ENCODE measurements around the gene TUBB4A.

Gene TUBB4A

DNA sequence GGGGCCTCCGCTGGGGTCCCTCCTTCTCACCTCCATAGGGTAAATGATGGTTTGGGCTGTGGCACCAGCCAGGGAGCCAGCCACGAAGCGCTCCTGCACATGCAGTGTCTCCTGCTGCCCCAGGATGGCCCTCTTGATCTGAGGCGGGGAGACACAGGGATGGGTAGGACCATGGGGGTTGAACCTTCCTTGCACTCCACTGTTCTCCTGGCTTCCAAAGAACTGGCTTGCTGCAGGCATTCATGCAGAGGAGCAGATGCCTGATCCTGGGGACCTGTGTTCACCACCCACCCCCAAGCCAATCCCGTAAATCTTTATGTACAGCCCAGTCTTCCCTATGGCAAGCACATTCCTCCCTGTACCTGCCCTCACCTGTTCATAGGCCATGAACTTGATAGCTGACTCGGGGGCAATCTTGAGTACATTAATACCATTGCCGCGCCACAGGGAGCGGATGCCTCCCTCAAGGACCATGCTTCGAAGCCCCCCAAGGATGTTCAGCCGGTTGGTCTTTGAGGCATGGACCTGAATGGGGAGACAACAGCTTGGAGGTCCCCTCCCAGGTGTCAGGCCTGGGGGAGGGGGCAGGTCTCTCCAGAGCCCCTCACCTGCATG lies 48.1 kb downstream of the TUBB4A start:
- TF ChIP-seq MYC (IDR thresholded peaks at IDR 0.05; ENCODE audit: low read depth, low read length) = no peak
- no peak overlapping the region for H3K4me3 ChIP-seq (ENCODE audit: low read depth, low read length)

GRCh38 chr19:6452899-6453298 lies 49.2 kb downstream of the TUBB4A start:
- H3K4me3 ChIP-seq (ENCODE audit: low read depth, low read length) = no peak overlapping the region
- TF ChIP-seq, protein P1, sequence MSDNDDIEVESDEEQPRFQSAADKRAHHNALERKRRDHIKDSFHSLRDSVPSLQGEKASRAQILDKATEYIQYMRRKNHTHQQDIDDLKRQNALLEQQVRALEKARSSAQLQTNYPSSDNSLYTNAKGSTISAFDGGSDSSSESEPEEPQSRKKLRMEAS (IDR thresholded peaks at IDR 0.05; ENCODE audit: low read depth, low read length) = no peak
- DNase-seq (ENCODE audit: low read depth) = no peak

More for the DNA sequence above, 48.1 kb downstream of the TUBB4A start:
- DNase-seq (ENCODE audit: low read depth) = peak; percentile 10

- no peak for DNase-seq (ENCODE audit: low read depth)
- TF ChIP-seq, protein P1 (IDR thresholded peaks at IDR 0.05; ENCODE audit: low read depth, low read length) = no peak
- H3K4me3 ChIP-seq (ENCODE audit: low read depth, low read length) = no peak overlapping the region
Observed at GRCh38 chr19:6452223-6452614, 49.9 kb downstream of the TUBB4A start.

DNA sequence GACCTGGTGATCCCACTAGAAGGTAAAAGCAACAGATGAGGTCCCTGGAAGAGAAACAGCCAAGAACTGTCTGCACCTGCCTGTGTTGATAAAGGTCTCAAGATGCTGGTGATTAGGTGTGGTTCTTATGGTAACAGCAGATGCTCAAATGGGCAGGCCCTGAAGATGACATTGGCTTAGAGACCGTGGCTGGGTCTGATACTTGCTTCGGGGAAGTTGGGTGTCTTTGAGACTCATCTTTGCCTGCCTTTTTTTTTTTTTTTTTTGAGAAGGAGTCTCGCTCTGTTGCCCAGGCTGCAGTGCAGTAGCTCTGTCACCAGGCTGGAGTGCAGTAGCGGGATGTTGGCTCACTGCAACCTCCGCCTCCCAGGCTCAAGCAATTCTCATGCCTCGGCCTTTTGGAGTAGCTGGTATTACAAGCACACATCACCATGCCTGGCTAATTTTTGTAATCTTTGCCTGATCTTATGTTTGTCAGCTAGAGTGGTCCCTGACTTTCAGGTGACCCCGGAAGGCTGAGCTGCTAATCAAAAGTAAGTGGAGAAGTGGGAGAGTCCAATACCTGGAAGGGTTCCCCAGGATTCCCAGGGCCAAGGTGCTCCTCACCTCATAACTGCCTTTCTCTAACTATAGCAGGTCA lies 50.4 kb downstream of the TUBB4A start:
- H3K4me3 ChIP-seq (ENCODE audit: low read depth, low read length) = no peak overlapping the region
- TF ChIP-seq, protein P1 (IDR thresholded peaks at IDR 0.05; ENCODE audit: low read depth, low read length) = no peak
- TF ChIP-seq MYC (IDR thresholded peaks at IDR 0.05; ENCODE audit: low read depth, low read length) (no peak), POLR2A (IDR thresholded peaks at IDR 0.05; ENCODE audit: extremely low read depth, insufficient read length) (no peak)
- TF ChIP-seq, protein P2, sequence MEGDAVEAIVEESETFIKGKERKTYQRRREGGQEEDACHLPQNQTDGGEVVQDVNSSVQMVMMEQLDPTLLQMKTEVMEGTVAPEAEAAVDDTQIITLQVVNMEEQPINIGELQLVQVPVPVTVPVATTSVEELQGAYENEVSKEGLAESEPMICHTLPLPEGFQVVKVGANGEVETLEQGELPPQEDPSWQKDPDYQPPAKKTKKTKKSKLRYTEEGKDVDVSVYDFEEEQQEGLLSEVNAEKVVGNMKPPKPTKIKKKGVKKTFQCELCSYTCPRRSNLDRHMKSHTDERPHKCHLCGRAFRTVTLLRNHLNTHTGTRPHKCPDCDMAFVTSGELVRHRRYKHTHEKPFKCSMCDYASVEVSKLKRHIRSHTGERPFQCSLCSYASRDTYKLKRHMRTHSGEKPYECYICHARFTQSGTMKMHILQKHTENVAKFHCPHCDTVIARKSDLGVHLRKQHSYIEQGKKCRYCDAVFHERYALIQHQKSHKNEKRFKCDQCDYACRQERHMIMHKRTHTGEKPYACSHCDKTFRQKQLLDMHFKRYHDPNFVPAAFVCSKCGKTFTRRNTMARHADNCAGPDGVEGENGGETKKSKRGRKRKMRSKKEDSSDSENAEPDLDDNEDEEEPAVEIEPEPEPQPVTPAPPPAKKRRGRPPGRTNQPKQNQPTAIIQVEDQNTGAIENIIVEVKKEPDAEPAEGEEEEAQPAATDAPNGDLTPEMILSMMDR (IDR thresholded peaks at IDR 0.05; ENCODE audit: low read depth, low read length) = no peak
- DNase-seq (ENCODE audit: low read depth) = no peak

DNA sequence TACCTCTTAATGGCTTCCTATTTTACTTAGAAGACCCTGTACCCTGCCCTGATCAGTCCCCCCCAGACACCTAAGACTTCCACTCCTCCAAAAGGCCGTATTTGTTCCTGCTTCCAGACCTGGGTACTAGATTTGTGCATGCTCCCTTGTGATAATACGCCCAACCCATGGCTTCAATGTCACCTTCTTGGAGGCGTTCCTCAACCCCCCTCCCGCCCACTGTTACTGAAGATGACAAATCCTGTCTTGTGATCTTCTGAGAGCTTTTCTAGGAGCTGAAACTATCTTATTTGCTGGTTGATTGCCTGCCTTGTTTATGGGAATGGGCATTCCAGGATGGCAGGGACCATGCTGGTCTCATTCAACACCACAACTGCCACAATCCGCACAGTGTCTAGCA lies 51.9 kb downstream of the TUBB4A start:
- H3K4me3 ChIP-seq (ENCODE audit: low read depth, low read length) = no peak overlapping the region
- no peak for DNase-seq (ENCODE audit: low read depth)
- TF ChIP-seq, protein P2 (IDR thresholded peaks at IDR 0.05; ENCODE audit: low read depth, low read length) = no peak
- TF ChIP-seq POLR2A (IDR thresholded peaks at IDR 0.05; ENCODE audit: extremely low read depth, insufficient read length) (no peak), MYC (IDR thresholded peaks at IDR 0.05; ENCODE audit: low read depth, low read length) (no peak)
- TF ChIP-seq, protein P1 (IDR thresholded peaks at IDR 0.05; ENCODE audit: low read depth, low read length) = no peak

- TF ChIP-seq MYC (IDR thresholded peaks at IDR 0.05; ENCODE audit: low read depth, low read length) = no peak
- TF ChIP-seq, protein P1 (IDR thresholded peaks at IDR 0.05; ENCODE audit: low read depth, low read length) = no peak
- TF ChIP-seq, protein P2 (IDR thresholded peaks at IDR 0.05; ENCODE audit: low read depth, low read length) = no peak
- no peak for TF ChIP-seq POLR2A (IDR thresholded peaks at IDR 0.05; ENCODE audit: extremely low read depth, insufficient read length)
- no peak for DNase-seq (ENCODE audit: low read depth)
- no peak overlapping the region for H3K4me3 ChIP-seq (ENCODE audit: low read depth, low read length)
Observed at GRCh38 chr19:6448045-6448444, 54.1 kb downstream of the TUBB4A start.

- DNase-seq (ENCODE audit: low read depth) = no peak
- TF ChIP-seq, protein P2 (IDR thresholded peaks at IDR 0.05; ENCODE audit: low read depth, low read length) = no peak
- TF ChIP-seq, protein P1 (IDR thresholded peaks at IDR 0.05; ENCODE audit: low read depth, low read length) = no peak
- TF ChIP-seq MYC (IDR thresholded peaks at IDR 0.05; ENCODE audit: low read depth, low read length) (no peak), POLR2A (IDR thresholded peaks at IDR 0.05; ENCODE audit: extremely low read depth, insufficient read length) (no peak)
- H3K4me3 ChIP-seq (ENCODE audit: low read depth, low read length) = no peak overlapping the region
Observed at GRCh38 chr19:6446452-6446851, 55.7 kb downstream of the TUBB4A start.

All from NB4 (cell line).